HT-29 (cell line): ENCODE data around the gene TOP1. TPM values are rescaled to one million over a fixed set of nuclear protein-coding genes. Genes with fewer than 3 reads are reported as not detected.
A peak's percentile ranks its signal among the peaks of the same experiment; 100 is the strongest.
"Not testable (repeated sequence)": the region's sequence is repeated elsewhere in the genome, so short reads cannot be mapped to it uniquely, and the experiment has no call there.

Source experiments
- DNase-seq: peaks from one replicate; pipeline ENCODE4 v3.0.0-alpha.2; 2015; ENCODE audit warnings: low spot score
- total RNA-seq: library from RNA; depleted of rRNA; stranded (reverse); fragments of >200 nt; shearing (Covaris generic); gene quantifications from 2 replicates; pipeline ENCODE4 v1.2.3, GENCODE V29; 2014

Gene TOP1
- total RNA-seq, 1 experiment from 2014 or later = 14.9 TPM

DNA sequence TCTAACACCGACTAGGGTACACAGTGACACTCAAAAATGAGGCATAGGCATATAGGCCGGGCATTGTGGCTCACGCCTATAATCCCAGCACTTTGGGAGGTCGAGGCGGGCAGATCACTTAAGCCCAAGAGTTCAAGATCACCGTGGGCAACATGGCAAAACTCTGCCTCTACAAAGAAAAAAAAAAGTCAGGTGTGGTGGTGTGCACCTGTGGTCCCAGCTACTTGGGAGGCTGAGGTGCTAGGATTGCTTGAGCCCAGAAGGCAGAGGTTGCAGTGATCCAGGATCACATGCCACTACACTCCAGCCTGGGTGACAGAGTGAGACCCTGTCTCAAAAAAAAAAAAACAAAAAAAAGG is 24.7 kb upstream of the TOP1 start:
- not testable (repeated sequence) for DNase-seq

DNA sequence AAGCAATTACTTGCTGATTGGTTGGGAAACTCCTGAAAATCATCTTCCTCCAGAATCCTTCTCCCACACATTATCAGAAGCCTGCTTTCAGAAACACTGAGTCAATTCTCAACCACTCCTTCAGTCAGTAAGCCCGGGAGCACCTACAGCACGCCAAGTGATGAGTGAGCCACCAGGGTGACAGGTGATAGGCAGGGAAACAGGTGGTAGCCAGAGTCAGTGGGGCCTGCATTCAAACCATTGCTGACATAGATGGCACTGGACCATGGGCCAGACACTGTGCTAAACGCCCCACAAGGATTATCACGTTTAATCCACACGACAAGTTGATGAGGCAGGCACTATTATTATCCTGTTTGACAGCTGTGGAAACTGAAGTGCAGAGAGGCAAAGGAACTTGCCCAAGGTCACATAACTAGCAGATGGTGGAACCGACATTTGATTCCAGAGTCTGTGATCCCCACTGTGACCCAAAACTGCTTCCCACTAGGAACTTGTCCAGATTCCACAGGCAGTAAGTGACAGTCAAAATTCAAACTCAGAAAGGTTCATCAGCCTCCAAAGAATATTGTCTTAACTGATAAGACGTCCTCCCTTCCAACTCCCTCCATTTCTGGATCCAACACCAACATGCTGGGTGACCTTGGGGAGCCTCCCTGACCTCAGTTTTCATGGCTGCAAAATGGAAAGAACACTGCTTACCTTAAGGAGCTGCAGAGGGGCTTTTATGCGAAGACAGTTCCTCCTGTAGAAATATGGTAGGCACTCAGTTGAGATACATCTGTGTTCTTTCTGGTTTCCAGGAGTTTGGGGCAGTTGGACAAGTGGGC is 23.9 kb upstream of the TOP1 start:
- DNase-seq = peak; percentile 16

DNA sequence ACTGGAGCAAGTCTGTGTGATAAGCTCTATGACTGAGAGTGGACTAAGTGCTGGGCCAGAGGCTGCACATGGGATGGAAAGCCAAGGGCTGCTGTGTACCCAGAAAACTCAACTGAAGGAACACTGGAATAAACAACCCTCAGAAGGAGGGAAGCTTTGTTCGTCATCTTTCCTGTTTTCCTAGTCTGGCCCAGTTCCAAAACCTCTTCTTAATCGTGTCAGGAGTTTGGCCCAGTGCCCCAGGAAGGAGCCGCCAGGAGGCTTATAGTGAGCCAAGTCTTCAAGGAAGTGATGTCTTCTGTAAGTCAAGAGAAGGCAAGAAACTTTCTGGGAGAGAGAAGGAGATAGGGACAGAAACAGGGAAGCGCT is 23.3 kb upstream of the TOP1 start:
- DNase-seq = peak; percentile 100

DNA sequence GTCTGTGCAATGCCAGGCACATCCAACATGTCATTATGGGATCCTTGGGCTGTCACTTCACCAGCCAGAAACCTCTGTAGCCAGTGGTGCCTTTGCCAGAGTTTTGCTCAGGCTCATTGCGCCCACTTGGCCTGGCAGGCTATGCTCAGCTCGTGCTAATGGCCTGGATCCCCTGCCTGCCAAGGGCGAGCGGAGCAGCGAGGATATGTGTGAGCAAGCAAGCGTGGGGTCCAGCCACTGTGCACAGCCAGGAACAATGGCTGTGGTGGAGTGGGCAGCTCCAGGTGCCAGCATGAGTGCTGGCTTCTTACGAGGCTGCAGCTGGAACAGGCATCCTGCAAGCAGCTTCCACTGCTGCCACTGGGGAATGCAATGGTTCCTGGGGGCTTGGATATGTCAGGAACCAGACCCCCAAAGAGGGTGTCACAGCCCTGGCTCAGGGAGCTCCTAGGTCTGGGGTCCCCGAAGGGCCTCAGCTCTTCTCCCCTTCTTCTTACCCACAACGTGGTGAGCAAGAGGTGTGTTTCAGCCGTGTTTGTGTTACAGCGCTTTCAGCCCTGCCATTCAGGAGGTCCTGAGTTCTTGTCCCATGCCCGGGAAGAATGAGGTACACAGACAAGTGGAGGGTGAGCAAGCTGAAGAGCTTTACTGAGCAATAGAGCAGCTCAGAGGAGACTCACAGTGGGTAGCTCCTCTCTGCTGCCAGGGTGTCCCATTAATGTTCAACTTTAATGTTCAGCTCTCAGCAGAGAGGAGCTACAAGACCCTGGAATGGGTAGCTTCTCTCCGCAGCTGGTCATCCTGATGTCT is 22.3 kb upstream of the TOP1 start:
- DNase-seq = no peak

DNA sequence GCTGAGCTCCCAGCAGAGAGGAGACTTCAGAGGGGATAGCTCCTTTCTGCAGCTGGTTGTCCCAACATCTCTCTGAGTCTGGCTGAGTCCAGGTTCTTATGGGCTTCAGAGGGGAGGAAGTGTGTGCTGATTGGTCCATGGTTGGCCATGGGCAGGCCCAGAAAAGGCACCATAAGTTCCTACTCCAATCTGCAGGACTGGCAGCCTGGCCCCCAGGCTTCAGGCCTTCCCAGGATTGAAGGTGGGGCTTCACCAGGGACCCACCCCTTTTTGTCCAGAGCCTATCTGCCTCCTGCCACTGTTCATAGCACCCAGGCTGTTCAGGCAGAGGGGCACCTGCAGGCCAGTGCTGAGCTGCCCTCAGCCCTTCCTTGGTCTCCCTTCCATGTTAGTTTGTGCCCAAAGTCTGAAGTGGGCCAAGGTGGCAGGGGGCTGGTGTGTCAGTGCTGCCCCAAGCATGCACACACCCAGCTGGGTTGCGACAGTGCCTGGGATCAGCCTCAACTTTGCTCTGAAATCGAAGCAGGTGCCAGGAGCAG is 21.6 kb upstream of the TOP1 start:
- no peak for DNase-seq

DNA sequence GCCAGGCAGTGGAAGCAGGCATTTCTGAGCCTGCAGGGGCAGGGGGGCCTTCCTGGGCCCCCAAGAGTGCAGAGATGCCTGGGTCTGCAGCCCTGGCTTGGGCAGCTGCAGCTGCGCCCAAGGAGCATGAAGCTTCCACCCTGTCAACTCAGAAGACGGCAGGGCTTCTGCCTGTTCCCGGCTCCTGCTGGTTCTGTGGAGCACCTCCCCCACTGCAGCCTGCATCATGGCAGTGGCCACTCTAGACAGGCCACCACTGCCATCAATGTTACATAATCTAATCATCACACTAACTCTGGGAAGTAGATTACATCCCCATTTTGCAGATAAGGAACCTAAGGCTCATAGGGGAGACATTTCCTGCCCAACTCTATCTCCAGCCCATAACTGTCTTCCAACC is 21.1 kb upstream of the TOP1 start:
- no peak for DNase-seq

DNA sequence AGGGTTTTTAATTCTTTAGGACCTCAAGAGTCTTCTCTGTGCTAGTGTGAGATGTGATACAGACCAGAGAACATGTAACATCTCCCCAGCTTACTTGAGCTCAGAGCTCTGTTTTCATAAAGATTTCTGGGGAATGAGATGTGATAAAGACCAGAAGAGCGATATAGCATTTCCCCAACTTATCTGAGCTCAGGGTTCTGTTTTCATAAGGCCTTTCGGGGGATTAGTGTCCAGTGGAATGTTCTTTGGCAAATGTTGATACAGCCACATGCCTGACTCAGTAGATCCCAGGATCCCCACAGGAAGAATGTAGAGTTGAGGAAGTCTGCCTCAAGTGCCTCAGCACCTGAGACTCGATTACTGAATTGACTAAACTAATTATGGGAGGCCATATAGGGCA is 18.7 kb upstream of the TOP1 start:
- no peak for DNase-seq

DNA sequence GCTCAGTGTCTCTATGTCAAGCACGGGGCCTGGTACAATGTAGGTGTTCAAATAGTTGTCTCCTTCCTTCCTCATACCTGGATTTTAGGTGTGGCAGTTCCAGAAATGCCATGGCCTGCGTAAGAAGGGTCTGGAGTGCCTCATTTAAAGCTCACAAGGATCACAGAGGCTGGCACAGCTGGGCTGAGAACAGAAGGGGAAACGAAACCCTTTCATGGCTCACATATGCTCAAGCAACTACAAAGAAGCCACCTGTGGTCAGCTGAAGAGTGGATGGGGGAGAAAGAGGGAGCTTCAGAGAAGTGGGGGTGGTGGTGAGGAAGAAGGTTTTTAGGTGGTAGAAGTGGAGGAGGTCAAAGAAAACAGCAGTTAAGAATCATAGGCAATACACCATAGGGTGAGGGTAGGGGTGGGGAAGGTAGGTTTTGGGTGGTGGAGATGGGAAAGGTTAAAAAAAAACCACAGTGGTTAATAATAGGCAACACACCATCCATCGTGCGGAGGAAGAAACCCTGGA is 17.0 kb upstream of the TOP1 start:
- DNase-seq = no peak

DNA sequence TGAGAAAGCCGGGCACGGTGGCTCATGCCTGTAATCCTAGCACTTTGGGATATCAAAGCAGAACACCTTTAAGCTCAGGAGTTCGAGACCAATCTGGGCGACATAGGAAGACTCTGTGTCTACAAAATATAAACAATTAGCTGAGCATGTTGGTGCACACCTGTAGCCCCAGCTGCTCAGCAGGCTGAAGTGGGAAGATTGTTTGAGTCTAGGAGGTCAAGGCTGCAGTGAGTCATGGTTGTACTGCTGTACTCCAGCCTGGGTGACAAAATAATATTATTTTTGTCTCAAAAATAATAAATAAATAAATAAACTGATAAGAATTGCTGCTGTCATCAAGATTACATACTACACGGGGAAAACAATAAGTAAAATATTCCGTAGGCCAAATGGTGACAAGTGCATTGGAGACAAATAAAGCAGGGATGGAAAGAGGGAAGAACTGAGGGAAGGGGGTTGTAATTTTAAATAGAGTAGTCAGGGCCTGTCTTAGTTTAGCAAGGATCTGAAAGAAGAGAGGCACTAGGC is 14.0 kb upstream of the TOP1 start:
- no peak for DNase-seq

- peak; percentile 79 for DNase-seq
Measured at GRCh38 chr20:41017448-41018042, 11.1 kb upstream of the TOP1 start.

DNA sequence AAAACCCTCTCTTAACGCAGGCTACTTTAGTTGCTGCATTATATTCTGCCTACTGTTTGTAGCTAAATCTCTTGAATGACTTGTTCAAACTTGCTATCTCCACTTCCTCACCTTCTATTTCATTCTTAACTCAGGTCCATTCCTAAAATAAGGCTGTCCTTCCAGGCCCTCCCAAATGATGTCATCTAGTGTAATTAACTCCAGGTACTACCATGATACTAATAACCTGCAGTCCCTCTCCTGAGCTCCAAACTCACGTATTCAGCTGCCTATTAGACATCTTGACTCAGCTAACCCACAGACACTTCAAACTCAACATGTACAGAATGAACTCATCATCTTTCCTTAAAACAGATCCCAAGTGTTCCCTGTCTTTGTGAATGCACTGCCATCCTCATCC is 10.5 kb upstream of the TOP1 start:
- DNase-seq = no peak

- no peak for DNase-seq
Measured at GRCh38 chr20:41023549-41023948, 5.1 kb upstream of the TOP1 start.

GRCh38 chr20:41027366-41027765 is 1.3 kb upstream of the TOP1 start:
- DNase-seq = no peak

GRCh38 chr20:41027872-41028358 is 707 bp upstream of the TOP1 start:
- peak; percentile 32 for DNase-seq

- DNase-seq = peak; percentile 76
Measured at GRCh38 chr20:41029150-41029901, 704 bp downstream of the TOP1 start.

GRCh38 chr20:41030061-41030460 is 1.4 kb downstream of the TOP1 start:
- DNase-seq = peak; percentile 39

GRCh38 chr20:41030531-41031242 is 2.1 kb downstream of the TOP1 start:
- DNase-seq = peak; percentile 51

DNA sequence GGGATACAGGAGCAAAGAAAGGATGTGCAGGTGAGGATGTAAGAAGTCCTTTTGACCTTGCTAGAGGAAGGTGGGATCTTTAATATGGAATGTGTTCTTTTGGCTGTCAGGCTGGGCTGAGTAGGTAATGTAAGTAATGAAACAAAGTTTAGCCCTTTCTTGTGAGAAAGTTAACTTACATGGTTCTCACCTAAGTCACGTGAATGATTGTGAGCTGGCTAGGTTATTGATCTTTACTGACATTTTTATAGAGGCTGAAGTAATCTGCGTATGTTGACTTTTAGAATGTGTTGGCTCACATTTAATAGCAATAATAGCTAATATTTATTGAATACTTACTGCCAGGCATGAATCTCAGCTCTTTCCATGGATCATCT is 2.6 kb downstream of the TOP1 start:
- DNase-seq = no peak

GRCh38 chr20:41032271-41032670 is 3.6 kb downstream of the TOP1 start:
- no peak for DNase-seq

DNA sequence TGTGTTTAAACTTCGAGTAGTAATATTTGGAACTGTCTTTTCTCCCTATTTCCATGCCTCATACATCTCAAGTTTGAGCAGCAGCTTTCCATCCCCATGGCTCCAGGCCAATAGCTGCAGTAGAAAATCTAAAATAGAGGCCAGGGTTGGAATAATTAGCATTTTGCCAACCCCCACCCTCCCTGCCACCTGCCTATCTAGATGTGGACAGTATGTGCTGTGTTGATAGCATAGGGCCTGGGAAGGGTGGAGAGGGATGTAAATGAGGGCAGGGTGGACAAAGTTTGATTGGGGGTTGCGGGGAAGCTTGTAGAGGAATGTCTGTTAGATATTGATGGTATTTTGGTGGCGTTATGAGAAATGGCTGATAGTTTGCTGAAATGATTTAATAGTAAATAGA is 5.6 kb downstream of the TOP1 start:
- no peak for DNase-seq
